Stimulated activated naive CD8-positive, alpha-beta T cell treated with anti-CD3 and anti-CD28 coated beads, Interleukin-15, amount 100 ng/mL, for 72 hours (primary cell): Measurements from ENCODE around the gene PITPNM1.

Experiments
- ATAC-seq: fragments of 150-1000 bp; cut with Tn5 transposase; 2 replicates; pipeline ENCODE4 v1.10.0; 2021; ENCODE audit warnings: mild to moderate bottlenecking, moderate library complexity
- DNase-seq, 2 donors: peaks; one replicate each; pipeline ENCODE4 v3.0.0; 2021 to 2022
- H3K27ac Mint-ChIP-seq, 2 donors: one replicate each; pipeline ENCODE4 v1.8.0; 2022; ENCODE audit warnings: mild to moderate bottlenecking in 2 of 2, mixed read lengths in 2 of 2, moderate library complexity in 2 of 2
- H3K27me3 Mint-ChIP-seq: one replicate; pipeline ENCODE4 v1.8.0; 2022; ENCODE audit warnings: mixed read lengths
- H3K4me1 Mint-ChIP-seq: one replicate; pipeline ENCODE4 v1.8.0; 2022; ENCODE audit warnings: mild to moderate bottlenecking, mixed read lengths
- H3K4me3 Mint-ChIP-seq, 2 donors: one replicate each; pipeline ENCODE4 v1.8.0; 2022; ENCODE audit warnings: mild to moderate bottlenecking in 2 of 2, mixed read lengths in 2 of 2, moderate library complexity in 1 of 2
- H3K9me3 Mint-ChIP-seq, 2 donors: one replicate each; pipeline ENCODE4 v1.8.0; 2022; ENCODE audit warnings: mixed read lengths in 2 of 2

PITPNM1 gene

DNA sequence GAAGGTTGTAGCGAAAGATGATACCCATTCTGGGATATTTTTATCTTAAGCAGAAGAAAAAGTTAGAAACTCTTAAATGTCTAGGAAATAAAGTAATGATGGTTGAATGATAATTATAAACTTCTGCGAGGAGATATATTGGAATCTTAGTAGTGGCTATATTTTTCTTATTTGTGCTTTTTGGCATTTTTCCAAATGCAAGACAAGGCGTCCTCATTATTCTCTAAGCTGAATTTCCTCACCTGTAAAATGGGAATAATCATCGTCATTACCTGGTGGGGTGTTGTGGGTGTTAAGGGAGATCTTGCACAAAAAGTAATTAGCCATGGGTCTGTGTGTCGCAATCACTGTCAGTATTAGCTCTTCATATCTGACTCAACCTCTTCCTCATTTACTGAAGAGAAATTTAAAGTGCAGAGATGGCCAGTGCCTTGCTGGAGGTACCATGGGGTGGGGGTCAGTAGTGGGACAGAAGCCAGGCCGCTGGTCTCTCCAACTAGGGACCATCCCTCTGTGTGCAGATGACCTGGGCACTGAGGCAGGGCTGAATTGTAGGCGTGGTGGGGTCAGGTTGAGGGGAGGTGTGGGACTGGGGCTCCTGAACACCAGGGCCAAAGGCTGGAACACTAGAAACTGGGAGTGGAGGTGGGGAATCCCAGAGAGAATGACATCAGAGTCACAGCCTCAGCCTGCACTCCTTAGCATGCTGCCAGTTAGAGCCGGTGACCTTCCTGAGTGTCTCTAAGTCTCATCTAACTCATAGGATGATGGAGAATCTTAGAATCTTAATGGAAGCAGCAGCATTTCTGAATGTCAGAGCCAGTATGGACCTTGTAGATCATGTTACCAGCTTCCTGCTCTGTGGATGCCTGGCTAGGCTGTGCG lies 4.1 kb downstream of the PITPNM1 start:
- Mint-ChIP-seq H3K27me3 (no peaks in the 10 kb centered on the region), H3K4me3 (no peak overlapping the region), H3K27ac (no peak overlapping the region), H3K4me1 (peaks cover 44% of the 10 kb centered on the region), H3K9me3 (no peaks in the 10 kb centered on the region)
- DNase-seq = no peak
- no peak for ATAC-seq

DNA sequence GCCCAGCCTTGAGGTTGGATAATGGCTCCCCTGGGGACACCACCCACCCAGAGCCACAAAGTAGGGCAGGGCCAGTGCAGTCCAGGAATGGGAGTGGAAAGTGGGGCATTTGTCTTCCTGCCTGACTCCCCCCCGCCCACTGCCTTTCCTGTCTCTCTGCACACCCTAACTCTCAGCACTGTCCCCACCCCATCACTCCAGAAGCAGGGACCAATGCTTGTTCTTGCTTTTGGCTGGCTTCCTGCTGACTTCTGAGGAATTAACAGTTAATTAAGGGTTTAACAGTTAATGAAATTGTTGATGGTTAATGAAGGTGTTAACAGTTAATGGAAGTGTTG lies 4.7 kb downstream of the PITPNM1 start:
- Mint-ChIP-seq H3K4me3 (no peak overlapping the region), H3K4me1 (peaks cover 38% of the 10 kb centered on the region), H3K27ac (no peak overlapping the region), H3K9me3 (no peaks in the 10 kb centered on the region), H3K27me3 (no peaks in the 10 kb centered on the region)
- ATAC-seq (no peak), DNase-seq (no peak)

DNA sequence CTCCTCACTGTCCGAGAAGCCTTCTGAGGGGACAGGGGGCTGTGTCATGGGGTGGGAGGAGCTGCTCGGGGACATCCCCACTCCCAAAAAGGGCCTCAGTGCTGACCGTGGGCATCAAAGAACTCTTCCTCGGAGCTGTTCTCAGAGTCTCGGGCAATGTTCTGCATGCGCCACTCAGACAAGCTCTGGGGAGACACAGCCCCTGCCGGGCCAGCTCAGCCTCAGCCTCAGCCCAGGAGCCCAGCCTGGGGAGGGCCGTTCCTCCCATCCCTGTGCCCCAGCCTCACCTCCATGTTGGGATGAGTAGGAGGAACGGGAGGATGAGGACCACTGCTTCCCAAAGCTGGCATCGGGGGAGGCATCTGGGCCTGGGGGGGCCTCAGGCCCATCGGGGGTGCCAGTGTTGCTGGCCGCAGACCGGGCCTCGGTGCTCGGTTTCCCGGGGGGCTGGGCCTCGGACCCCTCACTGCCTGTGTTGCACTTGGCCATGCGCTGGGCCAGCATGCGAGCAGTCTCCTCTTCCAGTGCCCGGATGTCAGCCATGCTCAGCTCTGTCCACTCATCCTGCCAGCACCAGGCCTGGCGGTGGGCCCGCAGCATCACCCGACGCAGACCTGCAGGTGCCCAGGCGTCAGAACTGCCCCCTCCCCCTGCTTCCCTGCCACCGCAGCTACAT lies 5.2 kb downstream of the PITPNM1 start:
- peak overlapping the region in 1 of 2 donors; percentile 76 for H3K27ac Mint-ChIP-seq
- H3K4me1 Mint-ChIP-seq = peaks cover 36% of the 10 kb centered on the region
- DNase-seq (no peak), ATAC-seq (no peak)
- no peak overlapping the region for H3K4me3 Mint-ChIP-seq
- no peaks in the 10 kb centered on the region for H3K27me3 Mint-ChIP-seq
- no peaks in the 10 kb centered on the region for H3K9me3 Mint-ChIP-seq

DNA sequence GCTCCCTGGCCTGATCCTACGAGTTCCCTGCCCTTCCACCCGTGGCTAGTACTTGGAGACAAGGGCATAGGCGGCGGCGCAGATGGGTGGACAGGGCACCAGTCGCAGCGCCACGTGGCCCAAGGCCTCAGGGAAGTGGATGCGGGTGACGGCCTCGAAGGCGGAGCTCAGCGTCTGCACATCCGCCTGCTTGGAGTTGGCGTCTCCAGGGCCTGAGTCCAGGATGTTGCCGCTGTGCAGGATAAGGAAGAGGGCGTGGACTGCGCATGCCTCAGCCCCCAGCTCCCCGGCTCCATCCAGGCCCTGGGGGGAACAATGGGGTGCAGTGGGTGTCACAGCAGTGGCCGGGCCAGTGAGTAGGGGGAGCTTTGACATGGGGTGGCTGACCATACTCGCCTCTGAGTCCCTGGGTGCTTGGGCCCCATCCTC lies 6.6 kb downstream of the PITPNM1 start:
- peaks cover 32% of the 10 kb centered on the region for H3K4me1 Mint-ChIP-seq
- no peak overlapping the region for H3K4me3 Mint-ChIP-seq
- no peaks in the 10 kb centered on the region for H3K9me3 Mint-ChIP-seq
- no peak for ATAC-seq
- H3K27ac Mint-ChIP-seq = no peak overlapping the region
- no peak for DNase-seq
- H3K27me3 Mint-ChIP-seq = no peaks in the 10 kb centered on the region

DNA sequence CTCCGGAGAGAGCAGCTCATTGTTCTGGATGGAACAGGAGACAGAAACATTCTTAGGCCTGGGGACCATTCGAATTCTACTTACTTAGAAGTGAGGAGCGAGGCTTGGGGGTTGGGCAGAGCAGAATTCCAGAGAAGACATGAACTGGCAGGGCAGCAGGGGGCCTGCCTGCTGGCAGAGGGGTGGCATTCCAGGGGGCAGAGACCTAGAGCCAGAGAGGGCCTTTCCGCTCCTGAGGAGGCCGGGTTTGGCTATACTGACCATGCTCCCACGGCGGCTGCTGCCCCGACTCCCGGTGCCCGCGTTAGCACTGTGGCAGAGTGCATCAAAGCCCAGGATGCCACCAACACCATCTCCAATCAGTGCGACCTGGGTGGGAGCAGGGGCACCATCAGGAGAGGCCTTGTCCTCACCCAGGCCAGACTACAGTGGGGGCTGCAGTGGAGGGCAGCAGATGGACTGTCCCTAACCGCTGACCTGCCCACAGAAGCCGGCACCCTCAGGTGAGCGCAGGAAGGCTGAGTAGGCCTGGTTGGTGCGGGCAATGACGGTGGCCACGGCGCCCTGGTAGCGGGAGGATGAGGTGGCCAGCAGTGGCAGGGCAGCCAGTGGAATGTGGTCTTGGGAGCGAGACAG lies 7.4 kb downstream of the PITPNM1 start:
- ATAC-seq = no peak
- H3K9me3 Mint-ChIP-seq = no peaks in the 10 kb centered on the region
- no peak overlapping the region for H3K27ac Mint-ChIP-seq
- no peak overlapping the region for H3K4me3 Mint-ChIP-seq
- H3K27me3 Mint-ChIP-seq = no peaks in the 10 kb centered on the region
- H3K4me1 Mint-ChIP-seq = peaks cover 26% of the 10 kb centered on the region
- DNase-seq = no peak

DNA sequence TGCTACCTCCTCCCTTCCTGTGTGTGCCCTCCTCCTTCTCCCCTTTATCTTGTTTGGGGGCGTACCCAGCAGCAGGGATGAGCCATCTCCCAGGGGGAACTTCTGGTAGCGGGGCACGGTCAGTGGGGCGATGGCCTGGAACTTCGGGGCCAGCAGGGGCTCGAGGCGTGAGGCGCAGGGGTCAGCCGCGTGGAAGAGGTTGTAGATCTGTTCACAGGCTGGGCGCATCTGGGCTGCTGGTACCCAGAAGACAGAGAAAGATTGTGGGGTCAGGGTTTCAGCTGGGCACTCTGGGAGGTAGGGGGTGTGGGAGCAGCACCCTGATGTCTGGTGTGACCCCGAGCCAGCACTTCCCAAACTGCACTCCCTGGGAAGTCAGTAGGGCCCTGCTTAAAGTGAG lies 9.1 kb downstream of the PITPNM1 start:
- Mint-ChIP-seq H3K27ac (peak overlapping the region; percentile 24 to 80), H3K27me3 (no peaks in the 10 kb centered on the region), H3K9me3 (no peaks in the 10 kb centered on the region), H3K4me1 (peaks cover 17% of the 10 kb centered on the region), H3K4me3 (no peak overlapping the region)
- DNase-seq = no peak
- no peak for ATAC-seq

DNA sequence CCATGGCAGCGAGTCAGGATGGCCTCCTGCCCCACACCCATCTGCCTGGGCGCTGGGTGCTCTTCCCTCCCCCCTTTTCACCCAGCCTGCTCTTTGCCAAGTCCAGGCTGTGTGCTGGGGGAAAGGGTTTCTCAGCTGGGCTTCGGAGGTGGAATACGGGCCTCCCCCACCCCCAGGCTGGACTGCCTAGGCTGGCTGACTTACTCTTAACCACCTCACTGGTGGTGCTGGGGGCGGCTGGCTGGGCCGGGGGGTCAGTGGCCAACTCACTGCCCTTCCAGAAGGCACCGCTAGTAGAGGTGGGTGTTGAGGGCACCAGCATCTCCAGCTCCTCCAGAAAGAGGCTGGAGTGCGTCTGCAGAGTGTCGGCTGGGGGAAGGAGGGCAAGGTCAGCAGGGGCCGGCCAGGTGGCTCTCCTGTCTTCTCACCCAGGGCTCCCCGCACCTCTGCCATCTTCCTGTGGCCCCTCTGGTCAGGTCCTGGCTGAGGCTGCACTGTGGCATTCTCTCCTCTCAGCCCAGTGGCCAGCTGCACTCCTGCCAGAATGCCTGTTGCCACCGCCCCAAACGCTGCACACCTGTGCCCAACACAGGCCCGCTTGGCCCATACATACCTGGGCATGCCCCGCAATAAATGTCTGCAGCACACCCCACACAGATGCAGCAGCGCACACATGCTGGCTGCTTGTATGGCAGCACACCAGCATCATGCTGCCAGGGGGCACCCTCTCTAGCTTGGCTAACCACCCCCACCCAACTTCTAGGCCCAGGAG lies 9.7 kb downstream of the PITPNM1 start:
- Mint-ChIP-seq H3K4me1 (peaks cover 19% of the 10 kb centered on the region), H3K27ac (peak overlapping the region in 1 of 2 donors; percentile 74), H3K9me3 (no peaks in the 10 kb centered on the region), H3K27me3 (no peaks in the 10 kb centered on the region), H3K4me3 (no peak overlapping the region)
- ATAC-seq (no peak), DNase-seq (no peak)

DNA sequence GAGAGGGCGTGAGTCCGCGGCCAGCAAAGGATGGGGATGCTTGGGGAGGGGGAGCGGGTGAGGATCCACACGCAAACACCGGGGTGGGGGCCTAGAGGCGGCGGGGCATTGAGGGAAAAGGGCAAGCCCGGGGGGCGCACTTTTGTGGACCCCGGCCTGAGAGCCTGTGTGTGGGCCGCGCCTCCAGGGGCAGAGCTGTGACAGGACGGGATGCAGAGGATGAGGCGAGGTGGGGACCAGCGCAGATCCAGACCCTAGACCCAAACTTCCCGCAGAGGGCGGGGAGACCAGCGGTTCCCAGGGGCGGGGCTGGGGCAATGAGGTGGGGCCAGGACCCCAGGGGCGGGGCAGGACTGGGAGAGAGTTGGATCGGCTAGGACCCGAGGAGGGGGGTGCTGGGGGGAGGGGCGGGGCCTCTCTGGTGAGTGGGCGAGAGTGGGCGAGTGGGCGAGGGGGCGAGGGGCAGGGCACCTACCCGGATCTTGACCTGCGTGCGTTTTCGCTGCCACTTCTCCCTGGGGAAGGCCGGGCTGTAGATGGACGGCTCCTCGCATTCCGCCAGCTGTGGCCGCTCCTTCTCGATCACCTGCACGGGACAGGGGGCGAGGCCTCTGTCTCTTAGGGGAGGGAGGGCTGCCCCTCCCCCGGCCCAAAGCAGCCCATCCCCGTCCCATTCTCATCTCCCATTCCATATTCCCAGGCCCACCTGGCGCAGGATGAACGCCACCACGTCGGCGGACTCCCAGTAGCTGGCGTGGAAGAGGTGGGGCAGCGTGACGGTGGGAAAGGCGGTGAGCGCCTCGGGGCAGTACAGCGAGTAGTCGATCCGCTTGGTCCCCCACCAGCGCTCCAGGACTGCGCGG lies 10.6 kb downstream of the PITPNM1 start:
- no peak for DNase-seq
- H3K27ac Mint-ChIP-seq = peak overlapping the region in 1 of 2 donors; percentile 89
- no peaks in the 10 kb centered on the region for H3K27me3 Mint-ChIP-seq
- H3K4me1 Mint-ChIP-seq = peaks cover 27% of the 10 kb centered on the region
- no peaks in the 10 kb centered on the region for H3K9me3 Mint-ChIP-seq
- H3K4me3 Mint-ChIP-seq = no peak overlapping the region
- ATAC-seq = no peak

DNA sequence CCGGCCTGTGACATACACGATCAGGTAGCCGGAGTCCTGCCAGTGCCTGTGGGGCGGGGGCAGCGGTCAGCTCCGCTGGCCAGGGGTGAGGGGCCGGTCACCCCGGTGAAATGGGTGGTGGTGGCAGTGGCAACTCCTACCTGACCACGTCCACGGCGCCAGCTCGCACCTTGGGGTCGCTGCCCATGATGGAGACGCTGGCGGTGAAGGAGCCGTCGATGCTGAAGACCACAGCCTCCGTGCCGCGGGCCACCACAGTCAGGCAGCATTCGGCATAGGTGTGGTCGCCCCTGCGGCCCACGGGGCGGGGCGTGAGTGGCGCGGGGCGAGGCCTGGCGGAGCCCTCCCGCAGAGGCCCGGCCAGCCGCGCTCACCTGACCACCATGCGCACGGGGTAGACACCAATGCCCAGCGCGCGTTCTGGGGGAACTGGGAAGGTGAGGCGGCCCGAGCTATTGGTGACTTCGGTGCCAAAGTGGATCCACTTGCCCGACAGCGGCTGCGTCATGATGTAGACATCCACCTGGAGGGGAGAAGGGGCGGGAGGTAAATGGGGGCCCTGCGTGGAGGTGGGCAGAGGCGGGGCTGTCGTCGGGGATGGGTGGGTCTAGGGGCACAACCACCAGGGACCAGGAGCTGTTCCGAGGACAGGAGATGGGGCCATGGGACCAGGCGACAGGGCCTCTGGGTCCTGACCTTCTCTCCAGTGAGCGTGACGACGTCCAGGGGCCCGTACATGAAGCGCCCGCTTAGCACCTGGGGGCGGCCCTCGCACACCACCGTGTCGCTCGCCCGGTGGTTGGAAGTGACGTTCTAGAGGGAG lies 11.4 kb downstream of the PITPNM1 start:
- DNase-seq (no peak), ATAC-seq (no peak)
- H3K27ac Mint-ChIP-seq = peak overlapping the region in 1 of 2 donors; percentile 89
- H3K27me3 Mint-ChIP-seq = no peaks in the 10 kb centered on the region
- no peaks in the 10 kb centered on the region for H3K9me3 Mint-ChIP-seq
- H3K4me1 Mint-ChIP-seq = peaks cover 35% of the 10 kb centered on the region
- H3K4me3 Mint-ChIP-seq = no peak overlapping the region

DNA sequence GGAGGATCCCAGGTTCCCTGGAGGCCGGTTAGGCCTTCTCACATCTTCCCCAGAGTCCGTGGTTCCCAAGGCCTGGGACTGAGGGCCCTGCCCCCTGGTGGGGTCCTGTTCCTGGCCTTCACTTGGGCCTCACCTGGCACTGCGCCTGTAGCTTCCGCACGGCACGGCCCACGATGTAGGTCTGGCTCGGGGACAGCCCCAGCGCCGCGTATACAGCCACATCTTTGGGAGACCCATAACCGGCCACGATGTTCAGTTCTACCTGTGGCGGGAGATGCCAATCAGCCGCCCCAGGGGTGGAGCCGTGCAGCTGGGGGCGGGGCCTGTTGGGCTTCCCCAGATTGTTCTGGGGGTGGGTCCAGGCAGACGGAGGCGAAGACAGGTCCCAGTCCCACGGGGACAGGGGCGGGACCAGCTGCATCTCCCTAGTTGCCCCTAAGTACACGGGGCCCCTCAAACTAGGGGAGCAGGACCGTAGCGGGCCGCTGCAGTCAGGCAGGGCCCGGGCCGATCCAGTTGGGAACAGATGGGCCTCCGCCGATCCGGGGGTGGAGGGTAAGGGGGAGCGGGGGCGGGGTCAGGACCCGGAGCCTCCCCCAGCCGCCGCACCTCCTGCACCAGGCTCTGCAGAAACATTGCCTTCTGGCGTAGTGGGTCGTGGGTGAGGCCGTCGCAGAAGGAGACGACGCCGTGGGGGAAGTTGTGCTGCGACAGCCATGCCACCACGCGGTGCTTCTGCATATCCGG lies 12.2 kb downstream of the PITPNM1 start:
- H3K4me3 Mint-ChIP-seq = no peak overlapping the region

DNA sequence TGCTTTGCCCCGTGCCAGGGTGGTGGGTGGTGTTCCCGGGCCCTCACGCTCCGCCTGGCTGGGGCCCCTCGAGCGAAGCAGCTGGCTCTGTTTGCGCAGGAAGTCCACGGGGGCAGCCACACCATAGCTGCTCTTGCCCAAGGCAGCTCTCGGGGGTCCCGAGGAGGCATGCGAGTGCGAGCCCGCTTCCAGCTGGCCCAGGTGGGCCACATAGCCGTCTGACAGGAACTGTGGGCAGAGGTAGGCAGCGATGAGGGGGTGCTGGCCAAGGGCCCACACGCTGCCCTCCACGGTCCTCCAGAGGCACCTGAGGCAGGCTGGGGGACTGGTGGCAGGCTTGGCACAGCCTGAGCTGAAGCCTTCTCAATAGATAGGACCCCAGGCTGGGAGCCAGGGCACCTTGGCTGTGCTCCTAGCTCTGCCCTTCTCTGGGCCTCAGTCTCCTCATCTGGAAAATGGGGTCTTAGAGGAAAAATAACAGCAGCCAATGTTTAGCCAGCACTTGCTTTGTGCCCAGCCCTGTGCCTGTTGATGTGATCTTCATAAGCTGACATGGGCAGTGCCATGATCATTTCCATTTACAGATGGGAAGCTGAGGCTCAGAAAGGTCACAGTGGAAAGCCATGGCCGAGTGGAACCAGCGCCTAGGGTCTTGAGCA lies 13.0 kb downstream of the PITPNM1 start:
- peaks cover 50% of the 10 kb centered on the region for H3K4me1 Mint-ChIP-seq
- no peaks in the 10 kb centered on the region for H3K27me3 Mint-ChIP-seq
- ATAC-seq = no peak
- H3K27ac Mint-ChIP-seq = peak overlapping the region in 1 of 2 donors; percentile 34
- no peaks in the 10 kb centered on the region for H3K9me3 Mint-ChIP-seq
- DNase-seq = no peak
- H3K4me3 Mint-ChIP-seq = no peak overlapping the region

More for the DNA sequence above, 12.2 kb downstream of the PITPNM1 start:
- Mint-ChIP-seq H3K9me3 (no peaks in the 10 kb centered on the region), H3K27ac (peak overlapping the region in 1 of 2 donors; percentile 67), H3K27me3 (no peaks in the 10 kb centered on the region), H3K4me1 (peaks cover 43% of the 10 kb centered on the region)
- peak; percentile 10 for ATAC-seq
- DNase-seq = no peak

DNA sequence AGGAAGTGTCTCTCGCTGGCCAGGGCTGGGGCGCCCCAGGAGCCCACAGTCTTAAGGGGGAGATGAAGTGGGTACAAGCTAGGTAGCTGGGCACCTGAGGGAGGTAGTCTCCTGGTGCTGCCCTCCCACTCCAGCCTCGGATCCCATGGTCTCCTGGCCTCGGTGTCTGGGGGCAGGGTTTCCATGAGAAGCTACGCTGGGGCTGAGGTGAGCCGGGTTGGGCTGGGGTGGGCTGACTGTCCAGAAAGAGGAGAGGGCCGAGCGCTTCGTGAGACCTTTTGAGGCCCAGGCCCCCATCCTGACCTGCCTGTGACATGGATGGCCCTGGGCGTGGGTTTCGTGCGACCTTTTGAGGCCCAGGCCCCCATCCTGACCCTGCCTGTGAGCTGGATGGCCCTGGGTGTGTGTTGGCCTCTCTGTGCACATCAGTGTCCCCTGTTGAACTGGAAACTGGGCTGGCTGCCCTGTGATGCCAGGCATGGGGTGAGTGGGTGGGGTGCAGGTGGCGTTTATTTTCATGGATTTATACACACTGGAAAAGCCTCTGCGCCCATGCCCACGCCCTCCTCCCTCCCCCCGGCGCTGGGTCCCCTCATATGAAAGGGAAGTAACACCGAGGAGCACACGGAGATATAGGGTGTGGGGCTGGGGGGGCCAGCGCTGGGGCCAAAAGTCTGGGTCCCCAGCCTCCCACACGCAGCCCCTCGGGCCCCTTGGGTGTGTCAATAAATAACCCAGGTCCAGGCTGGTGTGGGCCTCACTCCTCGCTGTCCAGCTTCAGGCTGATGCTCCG lies 13.7 kb downstream of the PITPNM1 start:
- Mint-ChIP-seq H3K4me3 (no peak overlapping the region), H3K27ac (peak overlapping the region; percentile 19 to 89), H3K4me1 (peaks cover 53% of the 10 kb centered on the region), H3K9me3 (no peaks in the 10 kb centered on the region), H3K27me3 (no peaks in the 10 kb centered on the region)
- ATAC-seq (no peak), DNase-seq (no peak)
